Measurements from ENCODE around the gene RBM19. TPM values are rescaled to one million over a fixed set of nuclear protein-coding genes. Genes with fewer than 3 reads are reported as not detected.

The RBM19 gene
- total RNA-seq, 1 experiment from 2014 or later = 19.9 TPM

DNA sequence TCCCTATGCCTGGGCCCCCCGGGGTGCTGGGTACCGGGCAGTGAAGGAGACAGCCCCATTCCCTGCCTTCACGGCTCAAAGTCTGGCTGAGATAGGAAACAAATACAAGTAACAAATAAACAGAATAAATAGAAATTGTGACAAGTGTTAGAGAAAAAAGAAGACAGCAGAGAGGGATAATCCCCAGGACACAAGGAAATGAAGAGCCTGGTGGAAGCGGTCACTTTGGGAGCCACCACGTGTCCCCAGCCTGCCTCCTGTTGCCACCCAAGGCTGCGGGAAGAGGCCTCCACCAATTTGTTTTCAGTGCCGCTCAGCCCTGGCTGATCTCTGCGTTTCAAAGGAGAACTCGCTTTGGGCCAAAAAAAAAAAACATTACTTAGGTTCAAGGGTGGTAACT, 31.2 kb downstream of the RBM19 start:
- no peak overlapping the region for H3K4me3 ChIP-seq (ENCODE audit: low read length)
- H4K20me1 ChIP-seq (ENCODE audit: insufficient read depth, low read depth, low read length) = no peaks in the 10 kb centered on the region
- no peaks in the 10 kb centered on the region for H3K4me1 ChIP-seq (ENCODE audit: low read length)
- no peak overlapping the region for H3K27ac ChIP-seq (ENCODE audit: low read length)
- H2AFZ ChIP-seq (ENCODE audit: low read length) = no peak overlapping the region
- no peaks in the 10 kb centered on the region for H3K27me3 ChIP-seq (ENCODE audit: low read length)
- no peaks in the 10 kb centered on the region for H3K9me2 ChIP-seq (replicated peaks; ENCODE audit: insufficient read depth, low read length)
- no peak for DNase-seq
- no peak overlapping the region for H3K4me2 ChIP-seq (ENCODE audit: low read depth, low read length, poor library complexity, severe bottlenecking)
- no peaks in the 10 kb centered on the region for H3K79me2 ChIP-seq (ENCODE audit: low read length)
- H3K9me3 ChIP-seq (ENCODE audit: low read length) = no peaks in the 10 kb centered on the region
- no peak overlapping the region for H3K9ac ChIP-seq (ENCODE audit: low read length)
- 0 out of 2 replicates have a peak, but pooled peaks cover 6% of the 10 kb centered on the region for H3K36me3 ChIP-seq (ENCODE audit: insufficient read depth, low read length)

- H3K9me2 ChIP-seq (replicated peaks; ENCODE audit: insufficient read depth, low read length) = no peaks in the 10 kb centered on the region
- H3K36me3 ChIP-seq (ENCODE audit: insufficient read depth, low read length) = 0 out of 2 replicates have a peak, but pooled peaks cover 6% of the 10 kb centered on the region
- H3K27me3 ChIP-seq (ENCODE audit: low read length) = no peaks in the 10 kb centered on the region
- DNase-seq = no peak
- no peak overlapping the region for H3K4me3 ChIP-seq (ENCODE audit: low read length)
- no peak overlapping the region for H3K4me2 ChIP-seq (ENCODE audit: low read depth, low read length, poor library complexity, severe bottlenecking)
- no peaks in the 10 kb centered on the region for H3K79me2 ChIP-seq (ENCODE audit: low read length)
- 0 out of 2 replicates have a peak, but pooled peaks cover 2% of the 10 kb centered on the region for H4K20me1 ChIP-seq (ENCODE audit: insufficient read depth, low read depth, low read length)
- no peak overlapping the region for H3K9ac ChIP-seq (ENCODE audit: low read length)
- H2AFZ ChIP-seq (ENCODE audit: low read length) = no peak overlapping the region
- H3K4me1 ChIP-seq (ENCODE audit: low read length) = no peaks in the 10 kb centered on the region
- no peaks in the 10 kb centered on the region for H3K9me3 ChIP-seq (ENCODE audit: low read length)
- H3K27ac ChIP-seq (ENCODE audit: low read length) = no peak overlapping the region
Observed at GRCh38 chr12:113934060-113934814, 31.9 kb downstream of the RBM19 start.

GRCh38 chr12:113933201-113933786, 32.8 kb downstream of the RBM19 start:
- Histone ChIP-seq H3K27ac (ENCODE audit: low read length) (no peak overlapping the region), H3K4me2 (ENCODE audit: low read depth, low read length, poor library complexity, severe bottlenecking) (no peak overlapping the region), H3K36me3 (ENCODE audit: insufficient read depth, low read length) (0 out of 2 replicates have a peak, but pooled peaks cover 5% of the 10 kb centered on the region), H3K4me3 (ENCODE audit: low read length) (no peak overlapping the region), H3K9me2 (replicated peaks; ENCODE audit: insufficient read depth, low read length) (no peaks in the 10 kb centered on the region), H4K20me1 (ENCODE audit: insufficient read depth, low read depth, low read length) (0 out of 2 replicates have a peak, but pooled peaks cover 3% of the 10 kb centered on the region), H3K27me3 (ENCODE audit: low read length) (no peaks in the 10 kb centered on the region), H3K4me1 (ENCODE audit: low read length) (no peaks in the 10 kb centered on the region), H3K9ac (ENCODE audit: low read length) (no peak overlapping the region), H3K79me2 (ENCODE audit: low read length) (no peaks in the 10 kb centered on the region), H3K9me3 (ENCODE audit: low read length) (no peaks in the 10 kb centered on the region), H2AFZ (ENCODE audit: low read length) (no peak overlapping the region)
- DNase-seq = no peak

DNA sequence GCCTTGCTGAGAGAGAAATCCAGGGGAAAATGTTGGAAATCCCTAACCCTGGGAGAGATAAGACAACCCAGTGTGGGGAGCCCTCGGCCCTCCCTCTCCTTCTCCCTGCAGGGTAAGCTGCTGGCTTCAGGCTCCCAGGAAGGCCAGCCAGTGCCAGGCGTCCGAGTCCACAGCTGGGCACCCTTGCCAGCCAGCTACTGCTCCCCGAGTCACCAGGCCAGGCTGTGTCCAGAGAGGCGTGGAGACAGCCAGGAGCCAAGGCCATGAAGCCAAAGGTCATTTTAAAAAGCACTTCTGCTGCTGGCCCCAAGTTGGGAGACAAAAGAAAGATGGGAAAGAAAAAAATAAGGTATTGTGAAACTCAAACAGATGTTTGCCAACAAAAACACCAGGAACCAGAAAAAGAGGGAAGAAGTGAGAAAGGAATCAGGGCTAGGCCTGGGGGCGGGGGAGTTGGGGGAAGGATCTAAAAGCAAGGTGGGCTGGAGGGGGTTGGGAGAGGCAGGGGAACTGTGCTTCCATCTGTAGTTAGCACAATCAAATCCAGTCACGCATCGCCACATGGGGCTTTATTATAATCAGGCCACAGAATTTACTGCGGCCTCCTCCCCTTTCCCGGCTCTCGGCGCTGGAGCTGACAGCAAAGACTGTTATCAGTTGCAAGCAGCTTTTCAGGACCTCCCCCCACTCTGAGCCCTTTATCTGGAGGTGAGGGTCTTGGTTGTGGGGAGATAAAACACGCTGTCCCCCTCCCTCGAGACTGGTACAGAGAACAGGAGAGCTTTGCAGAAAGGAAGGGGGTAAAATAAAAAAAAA, 33.5 kb downstream of the RBM19 start:
- no peaks in the 10 kb centered on the region for H3K27me3 ChIP-seq (ENCODE audit: low read length)
- H3K9ac ChIP-seq (ENCODE audit: low read length) = no peak overlapping the region
- no peaks in the 10 kb centered on the region for H3K79me2 ChIP-seq (ENCODE audit: low read length)
- 0 out of 2 replicates have a peak, but pooled peaks cover 3% of the 10 kb centered on the region for H4K20me1 ChIP-seq (ENCODE audit: insufficient read depth, low read depth, low read length)
- H3K36me3 ChIP-seq (ENCODE audit: insufficient read depth, low read length) = no peaks in the 10 kb centered on the region
- no peak overlapping the region for H2AFZ ChIP-seq (ENCODE audit: low read length)
- no peak overlapping the region for H3K4me3 ChIP-seq (ENCODE audit: low read length)
- no peak overlapping the region for H3K27ac ChIP-seq (ENCODE audit: low read length)
- no peaks in the 10 kb centered on the region for H3K9me3 ChIP-seq (ENCODE audit: low read length)
- no peaks in the 10 kb centered on the region for H3K9me2 ChIP-seq (replicated peaks; ENCODE audit: insufficient read depth, low read length)
- H3K4me2 ChIP-seq (ENCODE audit: low read depth, low read length, poor library complexity, severe bottlenecking) = no peak overlapping the region
- DNase-seq = no peak
- H3K4me1 ChIP-seq (ENCODE audit: low read length) = no peaks in the 10 kb centered on the region

DNA sequence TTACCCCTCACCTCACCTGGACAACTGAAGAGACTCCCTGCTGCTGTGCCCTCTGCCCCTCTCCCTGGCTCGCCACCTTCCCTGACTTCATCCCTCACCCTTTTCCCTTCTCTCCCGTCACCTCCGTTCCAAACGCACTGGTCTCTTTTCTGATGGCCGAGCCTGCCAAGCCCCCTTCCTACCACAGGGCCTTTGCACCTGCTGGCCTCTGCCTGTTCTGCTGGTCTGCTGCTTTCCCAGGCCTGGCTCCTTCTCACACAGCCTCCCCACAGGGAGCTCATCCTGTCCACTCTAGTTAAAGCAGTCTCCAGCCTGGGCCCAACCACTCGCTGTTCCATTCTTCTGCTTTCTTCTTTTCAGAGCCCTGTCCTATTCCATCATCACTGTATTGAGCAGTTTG, 34.6 kb downstream of the RBM19 start:
- no peaks in the 10 kb centered on the region for H3K9me3 ChIP-seq (ENCODE audit: low read length)
- no peaks in the 10 kb centered on the region for H3K27me3 ChIP-seq (ENCODE audit: low read length)
- no peak overlapping the region for H3K4me2 ChIP-seq (ENCODE audit: low read depth, low read length, poor library complexity, severe bottlenecking)
- H3K27ac ChIP-seq (ENCODE audit: low read length) = no peak overlapping the region
- no peaks in the 10 kb centered on the region for H3K9me2 ChIP-seq (replicated peaks; ENCODE audit: insufficient read depth, low read length)
- no peaks in the 10 kb centered on the region for H3K4me1 ChIP-seq (ENCODE audit: low read length)
- no peak overlapping the region for H3K9ac ChIP-seq (ENCODE audit: low read length)
- no peaks in the 10 kb centered on the region for H3K36me3 ChIP-seq (ENCODE audit: insufficient read depth, low read length)
- 0 out of 2 replicates have a peak, but pooled peaks cover 3% of the 10 kb centered on the region for H4K20me1 ChIP-seq (ENCODE audit: insufficient read depth, low read depth, low read length)
- H3K79me2 ChIP-seq (ENCODE audit: low read length) = no peaks in the 10 kb centered on the region
- DNase-seq = no peak
- H3K4me3 ChIP-seq (ENCODE audit: low read length) = no peak overlapping the region
- no peak overlapping the region for H2AFZ ChIP-seq (ENCODE audit: low read length)

DNA sequence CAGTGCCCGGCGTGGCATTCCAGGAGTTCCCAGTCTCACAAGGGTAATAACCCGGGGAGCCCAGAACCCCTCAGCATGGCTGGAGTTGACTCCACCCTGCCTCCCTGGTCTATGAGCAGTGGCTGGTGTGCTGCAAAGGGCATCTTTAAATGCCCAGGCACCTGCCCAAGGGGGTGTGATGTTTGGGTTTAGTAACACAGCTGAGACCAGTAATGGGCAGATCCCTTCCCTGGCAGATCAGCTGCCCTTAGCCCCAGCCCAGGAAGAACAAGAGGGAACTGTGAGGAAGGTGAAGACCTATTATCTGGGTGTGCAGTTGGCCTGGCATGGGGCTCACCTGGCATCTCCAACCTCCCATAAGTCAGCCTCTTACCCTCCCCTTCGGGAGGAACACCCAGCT, 35.9 kb downstream of the RBM19 start:
- H4K20me1 ChIP-seq (ENCODE audit: insufficient read depth, low read depth, low read length) = 0 out of 2 replicates have a peak, but pooled peaks cover 3% of the 10 kb centered on the region
- no peak for DNase-seq

DNA sequence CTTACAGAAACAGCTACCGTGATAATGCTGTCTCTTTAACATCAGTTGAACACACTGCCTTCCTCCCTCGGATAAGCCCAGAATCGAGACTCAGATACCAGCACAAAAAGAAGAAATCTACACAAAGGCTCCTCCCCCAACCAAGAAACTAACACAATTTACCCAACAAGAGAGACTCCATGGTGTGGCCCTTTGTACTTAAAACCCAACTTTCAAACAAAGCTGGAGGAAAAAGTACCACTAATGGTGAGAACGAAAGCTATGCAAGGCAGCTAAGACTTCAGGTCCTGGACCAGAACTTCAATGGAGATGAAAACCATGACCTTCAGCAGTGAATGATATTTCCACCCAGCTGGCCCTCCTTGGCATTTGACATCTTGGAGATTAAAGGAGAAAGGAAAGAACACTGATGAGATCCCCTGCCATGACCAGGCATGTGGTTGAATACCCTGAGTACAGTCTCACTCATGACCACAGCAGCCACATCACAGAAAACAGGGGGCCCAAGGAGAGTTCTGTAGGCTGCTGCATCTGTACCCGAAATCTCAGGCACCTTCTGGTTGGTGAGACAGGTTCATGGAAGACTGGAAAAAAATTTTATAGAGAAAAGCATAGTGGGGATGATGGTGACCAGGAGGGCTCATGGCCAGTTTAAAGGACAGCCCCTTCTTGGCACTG, 36.7 kb downstream of the RBM19 start:
- no peaks in the 10 kb centered on the region for H3K79me2 ChIP-seq (ENCODE audit: low read length)
- H3K27me3 ChIP-seq (ENCODE audit: low read length) = no peaks in the 10 kb centered on the region
- H3K4me3 ChIP-seq (ENCODE audit: low read length) = no peak overlapping the region
- H3K4me2 ChIP-seq (ENCODE audit: low read depth, low read length, poor library complexity, severe bottlenecking) = no peak overlapping the region
- H3K36me3 ChIP-seq (ENCODE audit: insufficient read depth, low read length) = no peaks in the 10 kb centered on the region
- H2AFZ ChIP-seq (ENCODE audit: low read length) = no peak overlapping the region
- no peak for DNase-seq
- H3K9ac ChIP-seq (ENCODE audit: low read length) = no peak overlapping the region
- no peak overlapping the region for H3K27ac ChIP-seq (ENCODE audit: low read length)
- H3K9me3 ChIP-seq (ENCODE audit: low read length) = no peaks in the 10 kb centered on the region
- 0 out of 2 replicates have a peak, but pooled peaks cover 3% of the 10 kb centered on the region for H4K20me1 ChIP-seq (ENCODE audit: insufficient read depth, low read depth, low read length)
- H3K4me1 ChIP-seq (ENCODE audit: low read length) = no peaks in the 10 kb centered on the region
- no peaks in the 10 kb centered on the region for H3K9me2 ChIP-seq (replicated peaks; ENCODE audit: insufficient read depth, low read length)

More for the DNA sequence above, 35.9 kb downstream of the RBM19 start:
- Histone ChIP-seq H3K4me1 (ENCODE audit: low read length) (no peaks in the 10 kb centered on the region), H3K9me3 (ENCODE audit: low read length) (no peaks in the 10 kb centered on the region), H3K27me3 (ENCODE audit: low read length) (no peaks in the 10 kb centered on the region), H3K4me2 (ENCODE audit: low read depth, low read length, poor library complexity, severe bottlenecking) (no peak overlapping the region), H3K36me3 (ENCODE audit: insufficient read depth, low read length) (no peaks in the 10 kb centered on the region), H3K9me2 (replicated peaks; ENCODE audit: insufficient read depth, low read length) (no peaks in the 10 kb centered on the region), H3K9ac (ENCODE audit: low read length) (no peak overlapping the region), H3K4me3 (ENCODE audit: low read length) (no peak overlapping the region), H3K79me2 (ENCODE audit: low read length) (no peaks in the 10 kb centered on the region), H2AFZ (ENCODE audit: low read length) (no peak overlapping the region), H3K27ac (ENCODE audit: low read length) (no peak overlapping the region)
